ENCODE measurements around the gene DHH.

DHH gene

DNA sequence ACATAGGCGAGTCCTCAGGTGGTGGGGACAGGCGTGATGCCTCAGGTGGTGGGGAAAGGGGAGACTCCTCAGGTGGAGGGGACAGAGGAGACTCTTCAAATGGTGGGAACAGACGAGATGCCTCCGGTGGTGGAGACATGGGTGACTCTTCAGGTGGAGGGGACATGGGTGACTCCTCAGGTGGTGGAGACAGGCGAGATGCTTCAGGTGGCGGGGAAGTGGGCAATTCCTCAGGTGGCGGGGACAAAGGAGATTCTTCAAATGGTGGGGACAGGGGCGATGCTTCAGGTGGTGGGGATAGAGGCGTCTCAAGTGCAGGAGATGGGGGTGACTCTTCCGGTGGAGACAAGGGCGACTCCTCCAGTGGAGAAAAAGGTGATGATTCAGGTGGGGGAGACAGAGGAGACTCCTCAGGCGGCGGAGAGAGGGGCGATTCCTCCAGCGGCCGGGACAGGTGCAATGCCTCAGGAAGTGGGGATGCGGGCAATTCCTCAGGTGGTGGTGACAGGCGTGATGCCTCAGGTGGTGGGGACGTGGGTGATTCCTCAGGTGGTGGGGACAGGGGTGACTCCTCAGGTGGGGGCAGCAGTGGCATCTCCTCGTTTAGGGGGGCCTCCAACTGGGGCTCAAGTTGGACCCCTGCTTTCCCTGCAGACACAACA is 42.7 kb downstream of the DHH start:
- in situ Hi-C loops (cut with MboI; ENCODE audit: low sequenced_read_pairs): no loop called here

DNA sequence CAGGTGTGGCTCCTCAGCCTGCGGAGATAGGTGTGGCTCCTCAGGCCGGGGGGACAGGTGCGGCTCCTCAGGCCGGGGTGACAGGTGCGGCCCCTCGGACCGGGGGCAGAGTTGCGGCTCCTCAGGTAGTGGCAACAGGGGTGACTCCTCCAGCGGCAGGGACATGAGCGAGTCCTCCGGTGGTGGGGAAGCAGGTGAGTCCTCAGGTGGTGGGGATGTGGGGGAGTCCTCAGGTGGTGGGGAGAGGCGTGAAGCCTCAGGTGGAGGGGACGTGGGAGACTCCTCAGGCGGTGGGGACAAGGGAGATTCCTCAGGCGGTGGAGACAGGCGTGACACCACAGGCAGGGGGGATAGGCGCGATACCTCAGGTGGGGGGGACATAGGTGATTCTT is 43.2 kb downstream of the DHH start:
- in situ Hi-C loops (cut with MboI; ENCODE audit: low sequenced_read_pairs): no loop called here

DNA sequence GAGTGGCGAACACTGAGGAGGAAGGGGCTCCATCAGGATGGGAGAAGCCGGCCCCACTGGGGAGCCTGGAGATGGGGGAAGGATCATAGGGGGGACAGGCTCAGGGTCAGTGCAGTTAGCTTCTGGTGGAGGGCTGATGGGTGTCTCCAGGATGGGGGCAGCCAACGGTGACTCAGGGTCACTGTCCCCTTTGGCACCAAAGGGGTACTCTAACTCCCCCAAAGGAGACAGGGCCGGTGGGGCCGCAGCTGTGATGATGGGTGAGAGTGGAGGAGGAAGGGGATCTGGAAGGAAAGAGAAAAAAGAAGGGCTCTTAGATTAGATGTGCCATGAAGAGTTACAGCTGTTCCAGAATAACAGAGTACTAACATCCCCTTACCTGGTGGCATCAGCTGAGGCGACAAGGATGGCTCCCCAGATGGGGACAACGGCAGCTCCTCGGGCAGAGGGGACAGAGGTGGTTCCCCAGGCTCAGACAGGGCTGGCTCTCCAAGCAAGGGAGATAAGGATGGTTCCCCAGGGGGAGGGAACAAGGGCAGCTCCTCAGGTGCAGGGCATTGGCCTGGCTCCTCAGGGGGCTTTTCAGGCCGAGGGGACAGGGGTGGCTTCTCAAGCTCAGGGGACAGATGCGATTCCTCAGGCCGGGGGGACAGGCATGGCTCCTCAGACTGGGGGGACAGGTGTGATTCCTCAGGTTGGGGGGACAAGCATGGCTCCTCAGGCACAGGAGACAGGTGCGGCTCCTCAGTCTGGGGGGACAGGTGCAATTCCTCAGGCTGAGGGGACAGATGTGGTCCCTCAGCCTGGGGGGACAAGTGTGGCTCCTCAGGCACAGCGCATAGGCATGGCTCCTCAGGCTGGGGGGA is 43.9 kb downstream of the DHH start:
- in situ Hi-C loops (cut with MboI; ENCODE audit: low sequenced_read_pairs): no loop called here

DNA sequence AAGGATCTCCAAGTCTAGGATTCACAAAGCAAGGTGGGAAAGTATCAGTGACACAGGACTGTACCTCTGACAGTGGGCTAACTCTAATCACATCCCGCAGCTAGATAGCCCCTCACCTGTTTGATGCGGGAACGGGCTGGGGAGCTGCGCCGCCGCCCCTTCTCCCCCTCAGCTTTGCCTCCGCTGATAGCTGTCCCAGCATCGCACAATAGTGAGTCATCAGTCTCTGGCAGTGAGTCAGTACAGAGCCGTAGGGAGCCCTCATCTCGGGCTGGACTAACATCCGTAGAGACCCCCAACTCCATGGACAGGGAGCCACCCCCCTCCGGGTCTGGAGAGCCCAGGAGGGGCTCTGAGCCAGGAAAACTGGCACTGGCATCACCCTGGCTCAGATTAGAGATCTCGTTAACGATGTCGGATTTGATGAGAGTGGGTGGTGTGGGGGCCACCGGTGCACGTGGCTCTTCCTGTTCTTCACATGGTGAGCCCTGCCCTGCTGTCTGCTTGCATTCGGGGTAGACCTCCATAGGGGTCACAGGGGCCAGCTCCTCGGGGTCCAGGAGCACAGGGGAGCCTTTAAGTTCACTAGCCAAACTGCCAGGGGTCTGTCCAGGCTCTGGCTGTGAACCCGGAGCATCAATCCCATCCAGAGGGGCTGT is 44.9 kb downstream of the DHH start:
- in situ Hi-C loops (cut with MboI; ENCODE audit: low sequenced_read_pairs): no loop called here

DNA sequence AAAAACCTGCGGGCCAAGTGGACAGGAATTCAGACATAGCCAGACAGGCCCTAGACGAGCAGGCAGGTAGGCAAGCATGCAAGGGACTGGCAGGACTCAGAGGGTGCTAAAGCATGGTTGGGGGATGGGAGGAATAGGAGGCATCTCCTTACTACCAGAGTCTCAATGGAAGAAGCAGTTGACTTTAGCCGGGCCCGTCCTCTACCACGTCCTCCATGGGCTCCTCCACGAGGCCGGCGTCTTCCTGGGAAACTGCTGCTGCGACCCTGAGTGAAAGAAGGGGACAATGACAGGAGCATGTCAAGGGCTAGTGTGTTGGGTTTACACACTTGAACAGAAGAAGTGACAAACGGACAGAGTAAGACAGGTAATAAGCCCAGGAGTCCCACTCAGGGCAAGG is 45.6 kb downstream of the DHH start:
- in situ Hi-C loops (cut with MboI; ENCODE audit: low sequenced_read_pairs): no loop called here

DNA sequence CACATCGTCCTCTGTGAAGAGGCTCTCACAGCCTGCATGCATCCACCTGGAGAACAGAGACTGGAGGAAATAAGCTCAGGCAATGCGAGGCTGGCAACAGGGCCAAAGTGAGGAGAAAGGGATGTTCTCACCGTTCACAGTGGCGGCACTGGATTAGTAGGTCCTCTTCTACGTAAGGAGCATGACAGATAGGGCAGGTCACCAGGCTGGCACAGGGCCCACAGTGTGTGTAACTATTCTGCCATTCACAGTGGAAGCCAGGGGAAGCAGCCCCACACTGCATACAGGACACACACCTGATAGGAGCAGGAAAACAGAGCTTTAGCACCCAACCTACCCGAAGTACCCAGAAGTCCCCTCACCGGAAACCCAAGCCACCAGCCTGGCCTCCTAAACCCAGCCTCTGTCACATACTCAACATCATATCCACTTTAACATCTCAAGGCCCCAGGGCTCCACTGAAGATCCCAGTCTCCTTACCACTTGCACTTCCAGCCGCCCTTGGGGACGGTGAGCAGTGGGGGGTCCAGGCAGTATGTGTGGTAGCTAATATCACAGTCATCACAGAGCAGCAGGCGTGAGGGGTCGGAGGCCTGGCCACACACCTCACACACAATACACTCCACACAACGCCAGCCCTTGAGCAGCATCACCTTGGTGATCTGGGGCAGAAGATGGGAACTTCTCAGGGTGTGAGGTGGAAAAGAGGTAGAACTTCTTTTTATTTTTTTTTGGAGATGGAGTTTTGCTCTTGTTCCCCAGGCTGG is 48.3 kb downstream of the DHH start:
- in situ Hi-C loops (cut with MboI; ENCODE audit: low sequenced_read_pairs): no loop called here

DNA sequence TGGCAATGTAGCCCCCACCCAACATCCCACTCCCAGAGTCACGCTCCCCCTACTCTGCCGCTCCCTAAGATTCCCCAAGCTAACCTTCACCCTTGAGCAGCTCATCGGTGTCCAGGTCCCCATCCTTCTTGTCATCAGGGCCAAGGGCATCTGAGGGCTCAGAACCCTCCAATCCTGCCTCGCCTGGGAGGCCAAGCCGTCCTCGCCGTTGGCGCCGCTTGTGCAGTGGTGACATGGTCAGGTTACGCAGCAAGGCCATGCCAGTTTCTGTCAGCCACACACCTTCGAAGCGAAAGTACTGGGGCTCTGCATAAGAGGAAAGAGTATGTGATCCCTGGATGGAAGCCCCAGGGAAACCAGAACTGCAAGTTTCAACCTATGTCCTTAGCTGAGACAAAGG is 49.9 kb downstream of the DHH start:
- in situ Hi-C loops (cut with MboI; ENCODE audit: low sequenced_read_pairs): no loop called here

DNA sequence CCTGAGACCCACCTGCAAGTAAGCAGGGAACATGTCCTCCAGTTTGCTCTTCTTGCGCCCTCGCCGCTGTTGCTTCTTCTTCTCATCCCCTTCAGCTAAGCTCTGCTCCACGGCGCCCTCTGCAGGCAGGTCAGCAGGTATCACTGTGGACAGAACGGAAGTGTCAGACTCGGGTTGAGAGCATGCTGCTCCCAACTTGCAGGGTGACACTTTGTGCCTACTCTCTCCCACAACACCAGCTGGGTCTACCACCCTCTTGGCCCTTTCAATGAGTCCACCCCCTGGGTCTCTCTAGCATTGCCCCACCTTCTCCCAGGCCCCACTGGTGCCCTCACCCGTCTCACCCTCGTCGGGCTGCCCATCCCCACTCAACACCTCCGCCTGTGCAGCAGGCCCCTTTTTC is 50.7 kb downstream of the DHH start:
- in situ Hi-C loops (cut with MboI; ENCODE audit: low sequenced_read_pairs): no loop called here

DNA sequence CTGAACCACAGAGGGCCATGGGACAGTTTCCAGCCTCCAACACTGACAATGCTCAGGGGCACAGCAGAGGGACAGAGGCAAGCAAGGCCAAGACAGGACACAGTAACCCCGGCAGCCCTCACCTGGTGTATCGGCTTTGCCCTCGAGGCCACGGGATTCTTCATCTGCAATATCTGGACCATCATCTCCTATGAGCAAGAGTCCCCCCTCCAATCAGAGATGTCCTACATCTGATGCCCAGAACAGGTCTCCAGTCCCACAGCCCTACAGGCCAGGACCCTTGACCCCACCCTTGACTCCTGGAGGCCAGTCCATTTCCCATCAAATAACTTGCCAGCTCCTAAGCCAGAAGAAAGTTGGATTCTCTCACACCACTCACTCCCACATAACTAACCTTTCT is 51.4 kb downstream of the DHH start:
- in situ Hi-C loops (cut with MboI; ENCODE audit: low sequenced_read_pairs): no loop called here

DNA sequence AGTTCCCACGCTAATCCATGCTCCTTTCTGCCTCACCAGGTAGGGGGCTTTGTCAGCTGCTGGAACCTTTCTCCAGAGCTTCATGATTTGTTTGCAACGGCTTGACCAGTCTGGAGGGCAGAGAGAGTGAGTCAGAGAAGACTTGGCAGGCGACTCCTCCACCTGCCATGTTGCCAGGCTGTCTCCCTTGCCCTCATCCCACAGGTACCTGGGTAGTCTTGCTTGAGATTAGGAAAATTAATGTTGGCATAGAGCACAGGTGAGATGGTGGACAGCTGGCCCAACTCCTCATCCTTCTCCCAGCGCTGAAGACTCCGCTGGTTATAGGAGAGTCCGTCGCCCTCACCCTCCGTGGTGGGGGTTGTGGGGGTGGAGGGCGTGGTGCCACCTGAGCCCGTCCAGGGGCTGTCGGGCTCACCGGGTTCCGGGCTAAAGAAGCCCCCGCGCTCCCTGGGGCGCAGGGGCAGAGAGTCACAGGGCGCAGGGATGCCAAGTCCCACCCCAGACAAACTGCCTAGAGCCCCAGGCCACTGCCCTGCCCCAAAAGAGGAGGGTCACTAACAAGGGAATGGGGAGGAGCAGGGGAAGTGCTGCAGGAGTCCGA is 52.6 kb downstream of the DHH start:
- in situ Hi-C loops (cut with MboI; ENCODE audit: low sequenced_read_pairs): no loop called here

DNA sequence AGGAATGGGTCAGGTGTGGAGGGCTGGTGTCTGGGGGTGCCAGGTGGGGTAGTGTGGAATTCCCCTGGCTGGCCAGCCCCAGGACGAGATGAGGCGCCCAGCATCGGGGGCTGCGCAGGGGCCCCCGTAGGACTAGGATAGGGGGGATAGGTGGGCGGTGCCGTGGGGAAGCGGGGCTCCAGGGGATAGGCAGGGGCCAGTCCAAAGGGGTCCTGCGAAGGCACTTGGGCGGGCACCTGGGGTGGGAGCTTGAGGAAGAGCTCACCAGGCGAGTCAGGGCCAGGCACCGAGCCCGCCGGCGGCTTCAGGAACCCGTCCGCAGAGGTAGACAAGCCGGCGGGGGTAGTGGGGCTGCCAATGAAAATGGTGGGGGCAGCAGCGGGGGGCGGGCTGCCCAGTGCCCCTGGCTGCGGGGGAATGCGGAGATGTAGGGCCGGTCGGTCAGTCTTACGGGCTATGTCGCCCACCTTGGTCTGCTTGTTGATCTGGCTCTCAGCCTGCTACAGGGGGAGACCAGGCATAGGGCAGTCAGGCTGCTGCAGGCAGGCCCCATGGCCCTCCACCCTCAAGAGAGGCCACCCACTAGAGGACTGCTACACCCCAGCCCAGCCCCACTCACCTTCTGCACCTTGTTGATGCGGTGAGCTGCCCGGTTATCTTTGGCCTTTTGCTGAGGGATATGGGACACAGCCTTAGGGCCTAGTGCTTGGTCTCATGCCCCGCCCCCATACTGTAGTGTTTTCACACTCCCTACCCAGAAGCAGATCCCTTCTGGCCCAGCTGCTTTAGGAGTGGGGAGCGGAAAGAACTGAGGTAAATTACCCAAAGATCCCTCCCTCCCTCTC is 53.3 kb downstream of the DHH start:
- in situ Hi-C loops (cut with MboI; ENCODE audit: low sequenced_read_pairs): no loop called here

DNA sequence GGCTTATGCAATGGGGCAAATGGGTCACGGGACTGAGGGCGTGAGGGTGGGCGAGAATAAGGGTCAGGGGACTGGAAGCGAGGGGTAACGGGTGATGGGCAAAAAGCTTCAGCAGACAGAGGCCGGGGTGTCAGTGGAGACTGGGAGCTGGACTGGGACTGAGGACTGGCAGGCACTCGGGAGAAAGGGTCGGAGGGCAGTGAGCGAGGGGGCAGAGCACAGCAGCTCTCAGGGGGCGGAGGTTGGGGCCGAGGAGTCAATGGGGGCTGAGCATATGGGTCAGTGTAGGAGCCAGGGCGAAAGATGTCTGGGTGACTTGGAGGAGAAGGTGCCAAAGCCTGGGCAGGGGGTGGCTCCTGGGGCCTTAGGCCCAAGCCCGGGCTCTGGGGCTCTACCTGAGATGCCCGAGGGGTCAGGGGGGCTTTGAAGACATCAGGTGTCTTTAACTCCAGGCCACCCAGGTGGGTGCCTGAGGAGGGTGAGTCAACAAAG is 54.2 kb downstream of the DHH start:
- in situ Hi-C loops (cut with MboI; ENCODE audit: low sequenced_read_pairs): no loop called here

DNA sequence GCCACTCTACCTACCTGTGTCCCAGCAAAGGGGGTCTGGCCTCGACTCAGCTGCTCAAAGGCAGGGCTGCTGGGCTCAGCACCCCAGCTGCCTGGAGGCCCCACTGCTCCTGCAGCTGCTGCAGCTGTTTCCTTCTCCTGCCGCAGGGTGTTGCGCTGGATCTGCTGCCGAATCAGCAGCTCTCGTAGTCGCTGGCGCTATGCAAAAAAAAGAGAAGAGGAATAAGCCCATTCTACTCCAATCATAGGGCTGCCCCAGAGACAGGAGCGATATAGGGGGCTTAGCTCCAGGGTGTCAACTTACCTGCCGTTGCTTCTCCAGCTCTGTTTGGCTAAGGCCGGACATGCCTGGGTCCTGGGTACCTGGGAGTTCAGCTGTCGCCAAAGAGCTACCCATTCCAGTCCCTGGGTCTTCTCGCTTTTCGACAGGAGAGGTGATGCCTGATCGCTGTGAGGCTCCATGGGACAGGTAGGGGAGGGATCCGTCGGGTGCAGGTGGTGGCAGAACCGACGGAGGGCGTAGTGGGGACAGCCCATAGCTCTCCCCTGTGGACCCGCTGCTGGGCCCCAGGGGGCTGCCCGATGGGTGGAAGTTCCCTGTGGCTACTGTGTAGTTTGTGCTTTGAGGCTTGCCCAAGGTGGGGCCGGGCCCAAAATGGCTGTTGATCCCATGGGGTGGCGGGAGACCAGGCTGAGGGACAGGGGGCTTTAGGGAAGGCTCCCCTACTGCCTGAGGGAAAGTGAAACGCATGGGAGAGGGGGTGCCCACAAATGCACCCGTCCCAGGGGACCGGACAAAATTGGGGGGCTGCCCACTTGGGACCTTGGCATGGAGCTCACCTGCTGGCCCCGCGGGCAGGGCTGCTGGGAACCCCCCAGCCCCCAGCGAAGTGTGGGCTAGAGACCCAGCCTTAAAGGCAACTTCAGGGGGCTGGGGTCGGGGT is 54.9 kb downstream of the DHH start:
- in situ Hi-C loops (cut with MboI; ENCODE audit: low sequenced_read_pairs): no loop called here

DNA sequence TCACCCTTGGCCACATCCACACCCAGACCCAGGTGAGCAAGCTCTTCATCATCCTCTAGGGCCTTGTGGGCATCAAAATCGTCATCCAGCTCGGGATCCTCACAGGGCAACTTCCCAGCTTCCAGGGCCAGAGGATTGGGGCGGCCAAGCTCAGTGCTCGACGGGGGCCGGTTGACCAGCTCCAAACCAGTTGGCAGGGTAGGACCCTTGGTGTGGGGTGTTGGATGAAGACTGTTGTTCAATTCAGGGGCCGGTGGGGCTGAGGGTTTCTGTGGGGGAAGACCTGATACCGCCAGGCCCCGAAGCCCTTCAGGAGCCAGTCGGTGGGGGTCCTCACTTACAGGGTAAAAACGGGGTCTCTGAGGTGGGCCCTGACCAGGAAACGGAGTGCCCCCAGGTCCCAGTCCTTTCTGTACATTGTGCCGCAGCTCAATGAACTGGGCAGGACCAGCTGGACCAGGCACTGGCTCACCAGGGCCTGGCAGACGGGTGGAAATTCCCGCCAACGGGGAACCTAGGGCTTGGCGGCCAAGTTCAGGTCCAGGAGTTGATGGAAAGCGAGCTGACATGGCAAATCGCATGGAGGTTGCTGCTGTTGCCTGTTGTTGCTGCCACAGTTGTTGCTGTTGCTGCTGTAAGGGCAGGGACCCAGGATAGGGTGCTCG is 56.2 kb downstream of the DHH start:
- in situ Hi-C loops (cut with MboI; ENCODE audit: low sequenced_read_pairs): no loop called here

DNA sequence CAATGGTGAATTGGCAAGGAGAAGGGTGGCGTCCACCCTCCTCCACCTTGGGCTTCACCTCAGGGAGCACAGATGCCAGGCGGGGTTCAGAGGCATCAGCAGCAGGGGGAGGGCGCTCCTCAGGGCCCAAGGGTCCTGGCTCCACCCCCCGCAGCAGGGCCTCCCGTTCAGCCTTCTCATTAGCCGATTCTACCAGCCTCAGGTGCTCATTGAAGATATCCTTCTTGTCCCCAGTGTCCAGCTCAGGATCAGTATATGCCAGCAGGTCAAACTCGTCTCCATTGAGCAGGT is 56.7 kb downstream of the DHH start:
- in situ Hi-C loops (cut with MboI; ENCODE audit: low sequenced_read_pairs): no loop called here

DNA sequence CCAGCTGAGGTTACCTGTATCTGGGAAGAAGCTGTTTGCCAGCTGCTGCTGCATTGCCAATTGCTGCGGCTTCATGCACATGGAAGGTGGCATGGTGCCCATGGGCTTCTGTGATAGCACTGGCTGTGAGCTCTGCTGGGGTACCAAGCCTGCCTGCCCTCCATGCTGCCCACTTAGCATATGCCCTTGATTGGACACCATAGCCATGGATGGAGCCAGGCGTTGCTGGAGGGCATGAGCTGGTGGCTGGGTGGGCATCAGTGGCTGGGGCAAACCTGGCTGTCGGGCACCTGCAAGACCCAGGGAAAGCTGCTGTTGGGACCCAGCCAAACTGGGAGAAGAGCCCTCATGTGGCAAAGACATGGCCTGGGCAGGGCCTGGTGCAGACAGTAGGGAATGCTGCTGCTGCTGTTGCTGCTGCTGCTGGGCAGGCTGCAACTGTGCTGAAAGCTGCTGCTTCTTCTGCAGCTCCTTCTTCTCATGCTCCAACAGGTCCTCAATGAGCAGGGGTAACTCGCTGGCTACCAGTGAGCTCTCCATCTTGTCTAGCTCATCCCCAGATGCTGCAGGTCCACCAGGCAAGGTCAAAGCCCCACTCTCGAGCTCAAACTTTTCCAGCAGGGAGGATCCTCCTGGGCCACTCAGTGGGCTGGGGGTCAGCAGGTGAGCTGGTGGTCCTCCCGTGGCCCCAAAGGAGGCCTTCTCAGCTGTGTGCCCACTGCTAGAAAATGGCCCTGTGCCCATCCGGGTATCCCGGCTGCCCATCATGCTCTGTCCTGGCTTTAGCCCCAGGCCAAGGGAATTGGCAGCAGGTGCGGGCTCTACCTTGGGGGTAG is 57.3 kb downstream of the DHH start:
- in situ Hi-C loops (cut with MboI; ENCODE audit: low sequenced_read_pairs): no loop called here
